Right hindlimb (tissue), 1 donor: ENCODE measurements around the gene UGT1A10.
"Not testable (repeated sequence)": the region's sequence is repeated elsewhere in the genome, so short reads cannot be mapped to it uniquely, and the experiment has no call there.

ENCODE experiments used
- DNase-seq: peaks from one replicate; pipeline ENCODE4 v3.0.0-alpha.2; 2018

UGT1A10 gene

DNA sequence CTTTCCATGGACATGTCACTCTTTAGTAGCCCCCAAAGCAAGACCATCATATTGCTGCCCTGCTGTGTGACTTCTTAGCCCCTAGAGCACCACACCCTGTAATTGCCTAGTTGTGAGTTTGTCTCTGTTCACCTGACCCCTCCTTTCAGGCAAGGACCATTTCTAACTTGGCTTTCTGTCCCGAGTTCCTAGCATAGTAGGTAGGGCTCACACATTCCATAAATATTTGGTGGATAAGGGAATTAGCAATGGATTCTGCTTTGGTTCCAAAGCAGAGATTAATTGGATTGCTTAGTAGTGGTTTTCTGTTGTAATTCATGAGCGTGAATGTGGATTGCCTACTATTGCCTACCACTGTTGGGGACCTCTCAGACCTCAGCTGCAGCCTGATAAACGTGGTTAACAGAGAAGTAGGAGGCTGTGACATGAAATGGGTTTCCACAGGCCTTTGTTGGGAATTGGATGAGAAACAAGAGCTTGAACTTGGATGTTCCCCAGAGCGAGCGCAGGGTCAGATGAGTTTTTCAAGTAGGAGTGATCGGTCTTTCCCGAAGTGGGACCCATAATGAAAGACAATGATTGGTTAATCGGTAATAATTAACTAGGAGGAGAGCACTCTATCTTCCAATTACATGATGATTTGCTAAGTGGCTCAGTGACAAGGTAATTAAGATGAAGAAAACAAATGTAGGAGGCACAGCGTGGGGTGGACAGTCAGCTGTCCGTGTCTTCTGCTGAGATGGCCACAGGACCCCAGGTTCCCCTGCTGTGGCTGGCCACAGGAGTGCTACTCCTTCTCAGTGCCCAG lies 110.4 kb downstream of the UGT1A10 start:
- no peak for DNase-seq

DNA sequence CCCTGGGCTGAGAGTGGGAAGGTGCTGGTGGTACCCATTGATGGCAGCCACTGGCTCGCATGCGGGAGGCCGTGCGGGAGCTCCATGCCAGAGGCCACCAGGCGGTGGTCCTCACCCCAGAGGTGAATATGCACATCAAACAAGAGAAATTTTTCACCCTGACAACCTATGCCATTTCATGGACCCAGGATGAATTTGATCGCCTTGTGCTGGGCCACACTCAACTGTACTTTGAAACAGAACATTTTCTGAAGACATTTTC lies 111.0 kb downstream of the UGT1A10 start:
- no peak for DNase-seq

GRCh38 chr2:233750689-233751088 lies 114.4 kb downstream of the UGT1A10 start:
- DNase-seq, result not testable (repeated sequence)

- DNase-seq, result not testable (repeated sequence)
Observed at GRCh38 chr2:233751212-233752009, 115.2 kb downstream of the UGT1A10 start.

- no peak for DNase-seq
Observed at GRCh38 chr2:233754872-233755611, 118.8 kb downstream of the UGT1A10 start.

DNA sequence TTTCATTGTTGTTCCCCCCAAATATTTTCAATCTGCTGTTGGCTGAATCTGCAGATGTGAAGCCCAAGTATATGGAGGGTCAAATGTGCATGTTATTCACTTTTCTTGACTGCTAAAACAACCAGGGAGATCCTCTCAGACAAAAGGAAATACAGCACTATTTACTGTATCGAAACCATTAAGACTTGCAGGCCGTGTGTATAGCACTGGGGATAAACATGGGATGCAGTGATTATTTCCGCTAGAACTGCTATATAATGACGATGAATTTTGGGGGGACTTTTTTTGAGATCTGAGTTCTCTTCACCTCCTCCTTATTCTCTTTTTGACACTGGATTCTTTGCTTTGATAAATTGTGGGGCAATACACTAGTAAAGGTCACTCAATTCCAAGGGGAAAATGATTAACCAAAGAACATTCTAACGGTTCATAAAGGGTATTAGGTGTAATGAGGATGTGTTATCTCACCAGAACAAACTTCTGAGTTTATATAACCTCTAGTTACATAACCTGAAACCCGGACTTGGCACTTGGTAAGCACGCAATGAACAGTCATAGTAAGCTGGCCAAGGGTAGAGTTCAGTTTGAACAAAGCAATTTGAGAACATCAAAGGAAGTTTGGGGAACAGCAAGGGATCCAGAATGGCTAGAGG lies 120.3 kb downstream of the UGT1A10 start:
- DNase-seq, result no peak

- no peak for DNase-seq
Observed at GRCh38 chr2:233758141-233758540, 121.9 kb downstream of the UGT1A10 start.

GRCh38 chr2:233758849-233759248 lies 122.6 kb downstream of the UGT1A10 start:
- DNase-seq, result no peak

- no peak for DNase-seq
Observed at GRCh38 chr2:233760043-233760442, 123.8 kb downstream of the UGT1A10 start, which contains the start of gene UGT1A1. TSS of gene UGT1A1 (plus strand) at chr2:233760270. CDS start at chr2:233760288, 18 bp downstream.

DNA sequence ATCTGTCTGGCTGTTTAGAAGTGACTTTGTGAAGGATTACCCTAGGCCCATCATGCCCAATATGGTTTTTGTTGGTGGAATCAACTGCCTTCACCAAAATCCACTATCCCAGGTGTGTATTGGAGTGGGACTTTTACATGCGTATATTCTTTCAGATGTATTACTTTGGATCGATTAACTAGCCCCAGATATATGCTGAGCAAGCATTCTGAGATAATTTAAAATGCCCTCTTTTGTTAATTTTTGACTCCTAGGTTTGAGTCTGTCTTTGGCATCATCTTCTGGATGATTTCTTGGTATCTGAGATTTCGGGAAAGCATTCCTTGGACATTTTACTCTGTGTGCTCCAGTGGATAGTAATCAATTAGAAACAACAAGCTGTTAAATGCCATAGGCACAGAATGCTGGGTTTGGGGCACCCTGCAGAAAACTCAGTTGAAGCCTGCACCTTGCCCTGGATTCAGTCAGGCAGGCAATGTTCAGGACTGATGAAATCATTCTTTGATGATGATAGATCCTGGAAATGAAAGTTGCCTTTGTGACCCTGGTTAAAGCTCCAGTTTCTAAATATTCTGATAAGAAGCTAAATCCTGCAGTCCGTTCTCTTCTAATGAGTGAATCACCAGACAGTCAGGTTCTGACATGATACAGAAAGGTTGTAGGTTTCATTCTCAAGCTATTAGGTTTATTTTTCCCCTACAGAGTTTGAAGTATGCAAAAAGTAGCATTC lies 125.0 kb downstream of the UGT1A10 start:
- no peak for DNase-seq

DNA sequence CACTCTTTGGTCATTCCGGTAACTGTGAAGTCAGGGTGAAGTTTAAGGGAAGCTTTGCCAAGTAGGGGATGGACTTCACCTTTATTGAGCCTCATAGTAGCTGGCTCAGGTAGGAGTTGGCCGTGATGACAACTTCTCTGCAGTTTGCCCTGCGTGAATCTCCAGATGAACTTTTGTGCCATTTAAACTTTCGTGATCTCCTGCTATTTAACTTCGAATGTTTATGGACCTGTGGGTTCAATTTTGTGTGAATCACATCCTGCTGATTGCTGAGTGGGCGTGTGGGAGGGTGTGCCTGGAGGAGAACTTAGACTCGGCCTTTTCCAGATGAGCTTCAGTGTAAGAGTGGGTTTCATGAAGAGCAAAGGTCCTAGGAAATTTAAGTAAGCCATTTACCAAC lies 128.0 kb downstream of the UGT1A10 start:
- no peak for DNase-seq

DNA sequence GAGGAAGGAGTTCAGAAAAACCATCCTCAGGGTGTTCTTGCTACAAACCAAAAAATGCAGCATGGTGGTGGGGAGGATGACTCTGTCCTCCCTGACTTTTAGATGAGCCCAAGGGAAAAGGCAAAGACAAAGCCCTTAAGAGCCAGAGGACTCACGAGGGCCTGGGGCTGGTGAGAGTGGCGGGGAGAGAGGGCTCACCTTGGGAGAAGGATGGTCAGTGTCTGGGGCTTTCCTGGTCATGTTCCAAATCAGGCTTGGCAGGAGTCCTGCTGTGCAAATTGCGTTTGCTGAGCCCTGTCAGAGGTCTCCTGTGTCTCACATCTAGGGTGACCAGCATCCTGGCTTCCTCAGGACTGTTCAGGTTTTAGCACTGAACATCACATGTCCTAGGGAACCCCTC lies 128.5 kb downstream of the UGT1A10 start:
- no peak for DNase-seq

DNA sequence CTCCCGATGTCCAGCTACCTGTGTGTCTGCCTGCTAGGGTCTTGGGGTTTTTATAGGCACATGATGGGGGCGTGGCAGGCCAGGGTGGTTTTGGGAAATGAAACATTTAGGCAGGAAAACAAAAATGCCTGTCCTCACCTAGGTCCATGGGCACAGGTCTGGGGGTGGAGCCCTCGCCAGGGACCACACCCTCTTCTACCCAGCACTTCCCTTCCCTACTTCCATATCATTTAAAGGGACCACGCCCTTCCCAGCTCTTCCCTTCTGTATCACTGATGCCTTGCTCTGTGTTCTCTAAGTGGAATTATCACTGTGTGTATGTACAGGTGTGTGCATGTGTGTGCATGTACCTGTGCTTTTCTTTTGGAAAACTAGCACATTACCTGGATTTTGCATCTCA lies 130.2 kb downstream of the UGT1A10 start:
- DNase-seq, result no peak

DNA sequence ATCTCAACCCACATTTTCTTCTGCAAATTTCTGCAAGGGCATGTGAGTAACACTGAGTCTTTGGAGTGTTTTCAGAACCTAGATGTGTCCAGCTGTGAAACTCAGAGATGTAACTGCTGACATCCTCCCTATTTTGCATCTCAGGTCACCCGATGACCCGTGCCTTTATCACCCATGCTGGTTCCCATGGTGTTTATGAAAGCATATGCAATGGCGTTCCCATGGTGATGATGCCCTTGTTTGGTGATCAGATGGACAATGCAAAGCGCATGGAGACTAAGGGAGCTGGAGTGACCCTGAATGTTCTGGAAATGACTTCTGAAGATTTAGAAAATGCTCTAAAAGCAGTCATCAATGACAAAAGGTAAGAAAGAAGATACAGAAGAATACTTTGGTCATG lies 131.8 kb downstream of the UGT1A10 start:
- no peak for DNase-seq

GRCh38 chr2:233769260-233769659 lies 133.0 kb downstream of the UGT1A10 start:
- no peak for DNase-seq

DNA sequence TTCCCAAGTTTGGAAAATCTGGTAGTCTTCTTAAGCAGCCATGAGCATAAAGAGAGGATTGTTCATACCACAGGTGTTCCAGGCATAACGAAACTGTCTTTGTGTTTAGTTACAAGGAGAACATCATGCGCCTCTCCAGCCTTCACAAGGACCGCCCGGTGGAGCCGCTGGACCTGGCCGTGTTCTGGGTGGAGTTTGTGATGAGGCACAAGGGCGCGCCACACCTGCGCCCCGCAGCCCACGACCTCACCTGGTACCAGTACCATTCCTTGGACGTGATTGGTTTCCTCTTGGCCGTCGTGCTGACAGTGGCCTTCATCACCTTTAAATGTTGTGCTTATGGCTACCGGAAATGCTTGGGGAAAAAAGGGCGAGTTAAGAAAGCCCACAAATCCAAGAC lies 135.9 kb downstream of the UGT1A10 start:
- DNase-seq, result no peak

DNA sequence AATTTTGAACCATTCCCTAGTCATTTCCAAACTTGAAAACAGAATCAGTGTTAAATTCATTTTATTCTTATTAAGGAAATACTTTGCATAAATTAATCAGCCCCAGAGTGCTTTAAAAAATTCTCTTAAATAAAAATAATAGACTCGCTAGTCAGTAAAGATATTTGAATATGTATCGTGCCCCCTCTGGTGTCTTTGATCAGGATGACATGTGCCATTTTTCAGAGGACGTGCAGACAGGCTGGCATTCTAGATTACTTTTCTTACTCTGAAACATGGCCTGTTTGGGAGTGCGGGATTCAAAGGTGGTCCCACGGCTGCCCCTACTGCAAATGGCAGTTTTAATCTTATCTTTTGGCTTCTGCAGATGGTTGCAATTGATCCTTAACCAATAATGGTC lies 136.3 kb downstream of the UGT1A10 start:
- DNase-seq, result no peak

- no peak for DNase-seq
Observed at GRCh38 chr2:233773854-233774253, 137.6 kb downstream of the UGT1A10 start.

DNA sequence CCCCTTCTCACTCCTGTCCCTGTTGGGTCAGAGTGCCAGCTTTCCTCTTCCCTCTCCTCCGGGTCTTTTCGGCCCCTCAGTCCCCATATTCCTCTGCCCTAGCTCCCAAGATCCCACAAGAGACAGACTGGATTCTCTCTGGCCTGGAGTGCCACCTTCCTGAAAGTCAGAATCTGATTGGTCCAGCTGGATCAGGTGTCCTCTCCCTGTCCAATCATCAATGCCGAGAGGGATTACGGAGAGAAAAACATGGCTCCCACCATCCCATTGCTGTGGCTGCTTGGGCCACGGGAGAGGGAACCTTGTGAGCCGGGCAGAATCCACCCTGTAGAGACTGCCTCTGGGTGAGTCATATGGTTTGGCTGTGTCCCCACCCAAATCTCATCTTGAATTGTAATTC lies 139.2 kb downstream of the UGT1A10 start:
- no peak for DNase-seq

- no peak for DNase-seq
Observed at GRCh38 chr2:233778030-233778429, 141.8 kb downstream of the UGT1A10 start, which contains the start of gene MROH2A. TSS of gene MROH2A (plus strand) at chr2:233778330. CDS start at chr2:233779359, 1,029 bp downstream.

DNA sequence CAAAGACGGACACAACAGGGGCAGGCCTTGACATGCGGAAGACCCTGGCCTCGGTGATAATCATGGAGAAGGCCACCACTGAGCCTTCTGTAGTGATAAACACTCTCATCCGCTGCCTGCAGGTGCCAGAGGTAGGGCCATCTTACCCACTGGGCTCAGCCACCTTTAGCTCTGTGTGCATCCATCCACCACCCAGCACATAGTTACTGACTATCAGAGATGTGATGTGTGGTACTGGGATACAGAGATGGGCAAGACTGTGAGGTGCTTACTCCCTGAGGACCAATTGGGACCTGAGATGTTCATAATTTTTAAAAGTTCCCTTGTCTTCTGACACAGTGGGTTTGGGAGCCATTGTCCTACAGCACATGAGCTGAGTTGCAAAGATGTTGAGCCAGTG lies 143.5 kb downstream of the UGT1A10 start:
- DNase-seq, result no peak

GRCh38 chr2:233780771-233781170 lies 144.5 kb downstream of the UGT1A10 start:
- DNase-seq, result no peak
